Activated CD4-positive, CD25-positive, alpha-beta regulatory T cell treated with anti-CD3 and anti-CD28 coated beads, Interleukin-2, amount 50 U/mL, for 72 hours (primary cell): ENCODE measurements around the gene CASTOR2.
"Not testable (repeated sequence)": the region's sequence is repeated elsewhere in the genome, so short reads cannot be mapped to it uniquely, and the experiment has no call there.

Experiments
- DNase-seq: peaks from one replicate; pipeline ENCODE4 v3.0.0; 2021

CASTOR2 gene

DNA sequence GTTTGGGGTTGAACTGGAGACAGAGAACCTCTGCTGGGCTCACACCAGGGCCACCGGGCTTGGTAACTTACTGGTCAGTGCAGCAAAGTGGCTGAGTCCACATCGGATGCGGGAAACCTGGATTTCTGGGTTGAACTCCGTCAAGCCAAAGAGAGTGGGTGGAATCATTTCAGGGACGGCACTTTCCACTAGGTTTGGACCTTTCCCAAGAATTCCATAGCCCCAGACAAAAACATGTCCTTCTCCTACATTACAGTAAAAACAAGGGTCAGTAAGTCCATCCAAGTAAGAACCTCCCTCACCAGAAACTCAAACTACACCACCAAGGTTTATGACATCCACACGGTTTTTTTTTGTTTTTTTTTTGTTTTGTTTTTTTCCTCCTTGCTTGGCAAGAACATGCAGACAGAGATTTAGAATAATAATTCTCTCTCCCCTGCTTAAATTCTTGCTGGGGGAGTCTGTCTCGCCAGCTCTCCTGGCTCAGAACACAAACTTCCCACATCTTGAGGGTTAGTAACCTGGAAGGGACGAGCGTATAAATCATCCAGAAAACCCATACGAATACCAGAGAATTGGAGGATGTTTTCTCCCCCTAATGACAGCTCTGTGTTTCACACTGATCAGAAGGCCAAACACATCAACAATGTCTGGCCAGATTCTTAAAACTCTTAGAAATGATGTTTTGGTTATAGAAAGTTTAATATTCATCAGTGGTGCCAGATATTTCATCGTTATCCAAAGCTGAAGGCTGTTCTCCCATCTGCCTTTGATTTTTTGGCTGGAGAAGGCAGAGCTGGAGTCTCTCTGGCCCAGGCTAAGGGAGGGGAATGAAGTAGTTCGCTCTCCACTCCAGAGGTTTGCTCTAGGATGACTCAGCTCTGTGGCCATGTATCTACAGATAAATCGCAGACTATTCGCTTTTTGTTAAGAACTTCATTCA is 91.6 kb downstream of the CASTOR2 start:
- no peak for DNase-seq

DNA sequence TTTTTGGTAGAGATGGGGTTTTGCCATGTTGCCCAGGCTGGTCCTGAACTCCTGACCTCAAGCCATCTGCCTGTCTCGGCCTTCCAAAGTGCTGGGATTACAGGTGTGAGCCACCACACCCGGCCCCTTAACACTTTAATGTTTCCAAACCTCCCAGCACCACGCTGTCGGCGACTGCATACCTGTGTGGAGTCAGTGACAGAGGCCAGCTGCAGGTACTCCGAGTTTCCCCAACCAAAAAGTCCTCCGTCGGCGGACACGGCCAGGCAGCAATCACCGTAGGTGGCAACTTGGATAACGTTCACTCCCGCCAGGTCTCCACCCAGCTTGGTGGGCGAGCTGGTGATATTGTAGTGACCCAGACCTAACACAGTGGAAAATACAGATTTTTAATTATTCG is 93.9 kb downstream of the CASTOR2 start:
- DNase-seq = no peak

DNA sequence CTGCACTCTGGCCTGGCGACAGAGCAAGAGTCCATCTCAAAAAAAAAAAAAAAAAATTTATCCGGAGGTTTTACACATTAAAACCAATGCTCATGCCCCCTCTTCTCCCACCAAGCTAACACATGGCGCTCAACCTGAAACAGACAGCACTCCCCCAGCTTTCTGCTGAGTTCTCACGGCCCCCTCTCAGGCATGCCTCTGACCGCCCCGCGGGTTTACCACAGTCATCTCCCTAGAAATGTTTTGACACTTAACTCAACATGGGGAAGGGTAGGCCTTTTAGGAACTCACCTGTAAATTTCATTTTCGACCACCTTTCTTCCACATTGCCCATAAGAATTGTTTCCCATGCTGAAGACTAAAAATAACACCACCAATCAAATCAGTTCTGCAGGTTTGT is 99.8 kb downstream of the CASTOR2 start:
- DNase-seq = no peak

DNA sequence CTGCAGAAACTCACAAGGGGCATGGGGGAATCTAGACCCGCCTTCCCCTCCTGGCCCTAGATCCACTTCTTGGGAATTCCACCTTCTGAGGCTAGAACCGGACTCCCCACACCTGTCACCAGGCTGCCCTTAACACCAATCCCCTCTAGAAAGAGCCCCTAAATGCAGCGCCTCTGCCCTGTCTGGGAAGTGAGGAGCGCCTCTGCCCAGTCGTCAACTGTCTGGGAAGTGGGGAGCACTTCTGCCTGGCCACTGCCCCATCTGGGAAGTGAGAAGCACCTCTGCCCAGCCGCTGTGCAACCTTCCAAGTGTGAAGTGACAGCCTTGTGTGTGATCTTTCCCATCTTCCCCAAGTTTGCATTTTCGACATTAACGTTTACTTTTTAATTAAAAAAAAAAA is 100.3 kb downstream of the CASTOR2 start:
- no peak for DNase-seq

DNA sequence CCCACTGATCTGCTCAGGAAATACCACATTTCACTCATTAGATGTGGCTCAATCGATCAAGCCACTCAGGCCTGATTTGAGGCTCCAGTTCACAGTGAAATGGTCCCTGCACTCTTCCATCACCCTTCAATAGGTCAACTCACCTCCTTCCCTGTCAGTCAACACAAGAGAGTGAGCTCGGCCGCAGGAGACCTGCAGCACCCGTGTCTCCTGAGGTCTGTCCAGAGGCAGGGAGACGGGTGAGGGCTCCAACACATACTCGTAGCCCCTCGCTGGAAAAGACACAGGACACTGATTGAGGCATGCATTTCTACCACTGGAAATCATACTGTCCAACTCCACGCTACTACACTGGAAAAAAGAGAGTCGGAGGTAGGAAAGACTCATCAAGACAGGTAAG is 102.0 kb downstream of the CASTOR2 start:
- no peak for DNase-seq

DNA sequence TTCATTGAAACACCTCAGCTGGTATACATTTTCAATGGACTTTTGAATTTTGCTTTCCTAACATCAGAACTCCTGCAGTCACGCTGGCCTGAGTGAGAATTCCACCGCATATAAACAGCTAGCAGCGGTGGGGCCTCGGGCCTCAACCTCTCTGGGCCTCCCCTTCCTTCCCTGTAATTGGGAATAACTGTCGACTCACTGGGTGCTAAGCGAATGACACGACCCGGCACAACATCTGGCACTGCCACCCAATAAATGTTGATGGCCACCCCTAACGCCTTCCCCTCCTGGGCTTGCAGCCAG is 108.4 kb downstream of the CASTOR2 start:
- DNase-seq = no peak

DNA sequence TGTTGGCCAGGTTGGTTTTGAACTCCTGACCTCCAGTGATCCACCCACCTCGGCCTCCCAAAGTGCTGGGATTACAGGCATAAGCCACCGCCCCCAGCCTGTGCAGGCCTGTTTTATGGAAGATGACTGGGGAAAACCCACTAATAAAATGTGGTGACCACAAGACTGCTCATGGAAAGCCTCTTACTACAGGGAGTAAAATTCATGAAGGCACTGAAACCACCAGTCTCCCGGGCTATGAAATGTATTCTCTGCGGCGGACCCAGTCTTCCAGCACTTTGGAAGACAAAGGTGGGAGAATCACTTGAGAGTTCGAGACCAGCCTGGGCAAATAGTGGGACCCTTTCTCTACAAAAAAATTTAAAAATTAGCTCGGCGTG is 109.7 kb downstream of the CASTOR2 start:
- not testable (repeated sequence) for DNase-seq
